Breast epithelium (tissue), 3 donors: ENCODE measurements around the gene AHDC1.

Experiments used
- POLR2A ChIP-seq: fragments of 450-650 bp; IDR thresholded peaks from one replicate; pipeline ENCODE4 v1.6.1; 2016; ENCODE audit warnings: antibody characterized with exemption, mild to moderate bottlenecking, moderate library complexity
- POLR2AphosphoS5 ChIP-seq, 3 donors: sonication (generic); formaldehyde crosslinking; IDR thresholded peaks; one replicate each; pipeline ENCODE4 v1.6.1; 2017; ENCODE audit warnings: antibody characterized with exemption in 3 of 3
- TF ChIP-seq, protein P1 (sequence below), 3 donors: fragments of 450-650 bp; IDR thresholded peaks; one replicate each; pipeline ENCODE4 v1.5.1; 2016 to 2017; ENCODE audit warnings: antibody characterized with exemption in 3 of 3, mild to moderate bottlenecking in 3 of 3, moderate library complexity in 3 of 3

GRCh38 chr1:27609618-27610240 is 5.8 kb upstream of the AHDC1 start:
- TF ChIP-seq POLR2A = no peak
- TF ChIP-seq, protein P1, sequence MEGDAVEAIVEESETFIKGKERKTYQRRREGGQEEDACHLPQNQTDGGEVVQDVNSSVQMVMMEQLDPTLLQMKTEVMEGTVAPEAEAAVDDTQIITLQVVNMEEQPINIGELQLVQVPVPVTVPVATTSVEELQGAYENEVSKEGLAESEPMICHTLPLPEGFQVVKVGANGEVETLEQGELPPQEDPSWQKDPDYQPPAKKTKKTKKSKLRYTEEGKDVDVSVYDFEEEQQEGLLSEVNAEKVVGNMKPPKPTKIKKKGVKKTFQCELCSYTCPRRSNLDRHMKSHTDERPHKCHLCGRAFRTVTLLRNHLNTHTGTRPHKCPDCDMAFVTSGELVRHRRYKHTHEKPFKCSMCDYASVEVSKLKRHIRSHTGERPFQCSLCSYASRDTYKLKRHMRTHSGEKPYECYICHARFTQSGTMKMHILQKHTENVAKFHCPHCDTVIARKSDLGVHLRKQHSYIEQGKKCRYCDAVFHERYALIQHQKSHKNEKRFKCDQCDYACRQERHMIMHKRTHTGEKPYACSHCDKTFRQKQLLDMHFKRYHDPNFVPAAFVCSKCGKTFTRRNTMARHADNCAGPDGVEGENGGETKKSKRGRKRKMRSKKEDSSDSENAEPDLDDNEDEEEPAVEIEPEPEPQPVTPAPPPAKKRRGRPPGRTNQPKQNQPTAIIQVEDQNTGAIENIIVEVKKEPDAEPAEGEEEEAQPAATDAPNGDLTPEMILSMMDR (IDR thresholded peaks at IDR 0.05) = no peak
- no peak for TF ChIP-seq POLR2AphosphoS5 (IDR thresholded peaks at IDR 0.05)
